Activated naive CD8-positive, alpha-beta T cell (primary cell): ENCODE measurements around the gene ALPK1.
"Not testable (repeated sequence)": the region's sequence is repeated elsewhere in the genome, so short reads cannot be mapped to it uniquely, and the experiment has no call there.

Experiments used
- H3K27ac Mint-ChIP-seq: one replicate; pipeline ENCODE4 v1.8.0; 2021; ENCODE audit warnings: mixed read lengths
- H3K27me3 Mint-ChIP-seq: one replicate; pipeline ENCODE4 v1.8.0; 2021; ENCODE audit warnings: mixed read lengths
- H3K36me3 Mint-ChIP-seq: one replicate; pipeline ENCODE4 v1.8.0; 2021; ENCODE audit warnings: mixed read lengths
- H3K4me1 Mint-ChIP-seq: one replicate; pipeline ENCODE4 v1.8.0; 2021; ENCODE audit warnings: low read depth, mixed read lengths
- H3K4me3 Mint-ChIP-seq: one replicate; pipeline ENCODE4 v1.8.0; 2021; ENCODE audit warnings: mild to moderate bottlenecking, mixed read lengths
- H3K9me3 Mint-ChIP-seq: one replicate; pipeline ENCODE4 v1.8.0; 2021; ENCODE audit warnings: low read depth, mixed read lengths

The ALPK1 gene

GRCh38 chr4:112411781-112412550, 114.8 kb downstream of the ALPK1 start:
- Mint-ChIP-seq H3K27ac (no peak overlapping the region), H3K36me3 (peaks cover 18% of the 10 kb centered on the region)

GRCh38 chr4:112416464-112416863, 119.3 kb downstream of the ALPK1 start:
- no peak overlapping the region for H3K27ac Mint-ChIP-seq
- peaks cover 13% of the 10 kb centered on the region for H3K36me3 Mint-ChIP-seq
- H3K4me3 Mint-ChIP-seq, result no peak overlapping the region

More at GRCh38 chr4:112411781-112412550, 114.8 kb downstream of the ALPK1 start:
- Mint-ChIP-seq H3K4me1 (no peaks in the 10 kb centered on the region), H3K9me3 (peaks cover 6% of the 10 kb centered on the region), H3K27me3 (no peaks in the 10 kb centered on the region), H3K4me3 (no peak overlapping the region)

GRCh38 chr4:112418092-112418491, 120.9 kb downstream of the ALPK1 start:
- H3K27ac Mint-ChIP-seq, result no peak overlapping the region
- H3K36me3 Mint-ChIP-seq, result peaks cover 17% of the 10 kb centered on the region
- no peaks in the 10 kb centered on the region for H3K27me3 Mint-ChIP-seq
- peaks cover 6% of the 10 kb centered on the region for H3K9me3 Mint-ChIP-seq
- no peaks in the 10 kb centered on the region for H3K4me1 Mint-ChIP-seq
- no peak overlapping the region for H3K4me3 Mint-ChIP-seq

More at GRCh38 chr4:112416464-112416863, 119.3 kb downstream of the ALPK1 start:
- no peaks in the 10 kb centered on the region for H3K4me1 Mint-ChIP-seq
- H3K27me3 Mint-ChIP-seq, result no peaks in the 10 kb centered on the region
- peaks cover 6% of the 10 kb centered on the region for H3K9me3 Mint-ChIP-seq

GRCh38 chr4:112421911-112422310, 124.7 kb downstream of the ALPK1 start:
- Mint-ChIP-seq H3K9me3 (no peaks in the 10 kb centered on the region), H3K36me3 (peaks cover 9% of the 10 kb centered on the region), H3K27ac (no peak overlapping the region), H3K4me3 (no peak overlapping the region), H3K27me3 (no peaks in the 10 kb centered on the region), H3K4me1 (no peaks in the 10 kb centered on the region)

- no peak overlapping the region for H3K4me3 Mint-ChIP-seq
- H3K36me3 Mint-ChIP-seq, result peaks cover 13% of the 10 kb centered on the region
- no peaks in the 10 kb centered on the region for H3K4me1 Mint-ChIP-seq
- H3K27ac Mint-ChIP-seq, result no peak overlapping the region
- no peaks in the 10 kb centered on the region for H3K9me3 Mint-ChIP-seq
- no peaks in the 10 kb centered on the region for H3K27me3 Mint-ChIP-seq
Observed at GRCh38 chr4:112422644-112423043, 125.5 kb downstream of the ALPK1 start.

- Mint-ChIP-seq H3K27ac (no peak overlapping the region), H3K36me3 (peaks cover 22% of the 10 kb centered on the region), H3K27me3 (no peaks in the 10 kb centered on the region), H3K9me3 (no peaks in the 10 kb centered on the region), H3K4me3 (no peak overlapping the region), H3K4me1 (no peaks in the 10 kb centered on the region)
Observed at GRCh38 chr4:112423591-112423990, 126.4 kb downstream of the ALPK1 start.

GRCh38 chr4:112425823-112426222, 128.7 kb downstream of the ALPK1 start:
- H3K9me3 Mint-ChIP-seq, result no peaks in the 10 kb centered on the region
- H3K4me1 Mint-ChIP-seq, result no peaks in the 10 kb centered on the region
- H3K27ac Mint-ChIP-seq, result no peak overlapping the region
- peaks cover 28% of the 10 kb centered on the region for H3K36me3 Mint-ChIP-seq
- no peaks in the 10 kb centered on the region for H3K27me3 Mint-ChIP-seq
- no peak overlapping the region for H3K4me3 Mint-ChIP-seq

- peaks cover 30% of the 10 kb centered on the region for H3K36me3 Mint-ChIP-seq
- no peak overlapping the region for H3K27ac Mint-ChIP-seq
Observed at GRCh38 chr4:112426416-112426815, 129.2 kb downstream of the ALPK1 start.

GRCh38 chr4:112431158-112431557, 134.0 kb downstream of the ALPK1 start:
- no peaks in the 10 kb centered on the region for H3K9me3 Mint-ChIP-seq
- no peak overlapping the region for H3K27ac Mint-ChIP-seq
- no peak overlapping the region for H3K4me3 Mint-ChIP-seq
- no peaks in the 10 kb centered on the region for H3K27me3 Mint-ChIP-seq
- peaks cover 30% of the 10 kb centered on the region for H3K36me3 Mint-ChIP-seq
- H3K4me1 Mint-ChIP-seq, result no peaks in the 10 kb centered on the region

More at GRCh38 chr4:112426416-112426815, 129.2 kb downstream of the ALPK1 start:
- no peaks in the 10 kb centered on the region for H3K27me3 Mint-ChIP-seq
- no peaks in the 10 kb centered on the region for H3K9me3 Mint-ChIP-seq
- no peaks in the 10 kb centered on the region for H3K4me1 Mint-ChIP-seq
- H3K4me3 Mint-ChIP-seq, result no peak overlapping the region

GRCh38 chr4:112436987-112437386, 139.8 kb downstream of the ALPK1 start:
- no peak overlapping the region for H3K4me3 Mint-ChIP-seq
- no peaks in the 10 kb centered on the region for H3K9me3 Mint-ChIP-seq
- H3K27me3 Mint-ChIP-seq, result no peaks in the 10 kb centered on the region
- no peak overlapping the region for H3K27ac Mint-ChIP-seq
- no peaks in the 10 kb centered on the region for H3K4me1 Mint-ChIP-seq
- H3K36me3 Mint-ChIP-seq, result peaks cover 49% of the 10 kb centered on the region

GRCh38 chr4:112442226-112442625, 145.1 kb downstream of the ALPK1 start:
- not testable (repeated sequence) for H3K4me3 Mint-ChIP-seq, H3K4me1 Mint-ChIP-seq, H3K27ac Mint-ChIP-seq, H3K27me3 Mint-ChIP-seq
- peaks cover 53% of the 10 kb centered on the region for H3K36me3 Mint-ChIP-seq
- H3K9me3 Mint-ChIP-seq, result peaks cover 18% of the 10 kb centered on the region

- Mint-ChIP-seq H3K4me1 (no peaks in the 10 kb centered on the region), H3K4me3 (no peak overlapping the region), H3K9me3 (peaks cover 16% of the 10 kb centered on the region), H3K27ac (no peak overlapping the region), H3K27me3 (no peaks in the 10 kb centered on the region), H3K36me3 (peaks cover 10% of the 10 kb centered on the region)
Observed at GRCh38 chr4:112448306-112449132, 151.3 kb downstream of the ALPK1 start.

- H3K27ac Mint-ChIP-seq, result no peak overlapping the region
- no peaks in the 10 kb centered on the region for H3K4me1 Mint-ChIP-seq
- peaks cover 8% of the 10 kb centered on the region for H3K9me3 Mint-ChIP-seq
- H3K36me3 Mint-ChIP-seq, result peaks cover 5% of the 10 kb centered on the region
- H3K4me3 Mint-ChIP-seq, result no peak overlapping the region
- no peaks in the 10 kb centered on the region for H3K27me3 Mint-ChIP-seq
Observed at GRCh38 chr4:112449708-112450107, 152.5 kb downstream of the ALPK1 start.

- H3K4me1 Mint-ChIP-seq, result no peaks in the 10 kb centered on the region
- no peaks in the 10 kb centered on the region for H3K9me3 Mint-ChIP-seq
- H3K27ac Mint-ChIP-seq, result no peak overlapping the region
- H3K36me3 Mint-ChIP-seq, result peaks cover 3% of the 10 kb centered on the region
- no peak overlapping the region for H3K4me3 Mint-ChIP-seq
- peaks cover under 1% of the 10 kb centered on the region for H3K27me3 Mint-ChIP-seq
Observed at GRCh38 chr4:112451104-112451503, 153.9 kb downstream of the ALPK1 start.

GRCh38 chr4:112451831-112452230, 154.7 kb downstream of the ALPK1 start:
- Mint-ChIP-seq H3K9me3 (no peaks in the 10 kb centered on the region), H3K27ac (no peak overlapping the region), H3K36me3 (peaks cover 2% of the 10 kb centered on the region), H3K27me3 (peaks cover 3% of the 10 kb centered on the region), H3K4me1 (no peaks in the 10 kb centered on the region), H3K4me3 (no peak overlapping the region)
